ENCODE results near the gene CA14.
"Not testable (repeated sequence)": the region's sequence is repeated elsewhere in the genome, so short reads cannot be mapped to it uniquely, and the experiment has no call there.

The CA14 gene

DNA sequence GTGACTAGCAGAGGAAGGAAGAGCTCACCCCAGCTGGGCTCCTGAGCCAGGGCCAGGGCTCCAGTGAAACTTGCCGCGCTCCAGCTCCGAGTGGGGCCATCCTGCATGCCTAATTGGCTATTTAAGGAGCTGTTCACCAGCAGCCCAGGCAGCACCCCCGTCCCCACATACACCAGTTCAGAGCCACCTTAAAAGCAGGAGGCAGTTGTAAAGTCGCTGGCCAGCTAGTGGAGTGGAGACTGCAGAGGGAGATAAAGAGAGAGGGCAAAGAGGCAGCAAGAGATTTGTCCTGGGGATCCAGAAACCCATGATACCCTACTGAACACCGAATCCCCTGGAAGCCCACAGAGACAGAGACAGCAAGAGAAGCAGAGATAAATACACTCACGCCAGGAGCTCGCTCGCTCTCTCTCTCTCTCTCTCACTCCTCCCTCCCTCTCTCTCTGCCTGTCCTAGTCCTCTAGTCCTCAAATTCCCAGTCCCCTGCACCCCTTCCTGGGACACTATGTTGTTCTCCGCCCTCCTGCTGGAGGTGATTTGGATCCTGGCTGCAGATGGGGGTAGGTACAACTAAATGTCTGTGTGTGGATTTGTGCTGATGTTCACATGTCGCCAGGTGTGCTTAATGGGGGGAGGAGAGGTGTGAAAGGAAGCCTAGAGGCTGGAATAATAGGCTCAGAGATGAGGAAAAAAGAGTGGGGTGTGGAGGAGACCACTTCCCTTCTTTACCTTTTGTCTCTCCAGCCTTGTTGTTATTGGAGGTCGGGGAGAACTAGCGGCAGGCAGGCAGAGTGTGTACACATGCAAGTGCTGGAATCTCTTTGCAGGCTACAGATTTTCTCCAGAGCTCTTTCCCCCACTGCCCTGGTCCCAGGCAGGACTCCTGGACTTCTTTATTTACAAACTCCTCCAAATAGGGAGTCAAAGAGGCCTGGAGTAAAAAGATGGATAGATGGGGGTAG lies at the start of gene CA14:
Gene CA14 (plus strand): TSS at position 151 of the 962 bp plus-strand sequence. CDS start 355 bp downstream, at position 506.
- DNase-seq: no peak

DNA sequence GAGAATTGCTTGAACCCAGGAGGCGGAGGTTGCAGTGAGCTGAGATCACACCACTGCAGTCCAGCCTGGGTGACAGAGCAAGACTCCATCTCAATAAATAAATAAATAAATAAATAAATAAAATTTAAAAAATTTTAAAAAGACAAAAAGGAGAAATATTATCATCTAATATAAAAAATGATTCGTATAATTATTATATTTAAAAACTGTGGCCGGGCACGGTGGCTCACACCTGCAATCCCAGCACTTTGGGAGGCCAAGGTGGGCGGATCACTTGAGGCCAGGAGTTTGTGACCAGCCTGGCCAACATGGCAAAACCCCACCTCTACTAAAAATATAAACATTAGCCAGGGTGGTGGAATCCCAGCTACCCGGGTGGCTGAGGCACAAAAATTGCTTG lies 49.1 kb upstream of the CA14 start:
- DNase-seq: not testable (repeated sequence)

DNA sequence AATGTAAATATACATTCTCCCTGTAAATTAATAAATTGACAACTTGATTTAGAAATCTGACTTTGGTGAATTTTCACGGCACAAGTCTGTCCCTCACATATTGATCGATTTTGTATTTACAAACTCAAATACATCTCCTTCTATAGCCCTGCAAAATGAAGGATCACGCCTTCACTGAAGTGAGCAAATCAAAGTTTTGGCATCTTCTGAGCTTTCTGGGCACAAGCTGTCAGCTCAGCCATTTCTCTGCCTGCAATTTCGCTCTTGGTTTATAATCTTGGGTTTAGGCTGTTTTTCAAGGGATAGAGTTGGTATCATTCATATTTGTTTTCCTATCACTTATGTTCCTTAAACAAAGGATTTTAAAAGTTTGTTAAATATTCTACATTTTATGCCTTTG lies 47.5 kb upstream of the CA14 start:
- DNase-seq: no peak

DNA sequence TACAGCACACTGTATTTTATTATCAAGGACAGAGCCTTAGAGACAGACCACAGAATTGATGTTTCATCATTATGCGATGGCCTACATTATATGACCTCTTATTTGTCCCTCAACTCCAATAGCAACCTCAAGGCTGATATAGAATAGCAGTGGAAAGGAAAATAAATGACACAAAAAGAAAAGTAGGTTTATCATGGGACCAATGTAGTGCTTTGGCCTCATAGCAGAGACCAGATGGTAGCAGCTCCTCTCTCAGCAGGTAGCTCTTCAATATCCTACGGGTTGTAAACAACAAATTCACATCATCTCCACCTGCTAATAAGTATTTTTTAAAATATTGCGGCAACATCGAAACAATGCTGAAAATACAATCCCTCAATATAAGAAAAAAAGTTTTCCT lies 46.9 kb upstream of the CA14 start:
- DNase-seq: peak; percentile 10

DNA sequence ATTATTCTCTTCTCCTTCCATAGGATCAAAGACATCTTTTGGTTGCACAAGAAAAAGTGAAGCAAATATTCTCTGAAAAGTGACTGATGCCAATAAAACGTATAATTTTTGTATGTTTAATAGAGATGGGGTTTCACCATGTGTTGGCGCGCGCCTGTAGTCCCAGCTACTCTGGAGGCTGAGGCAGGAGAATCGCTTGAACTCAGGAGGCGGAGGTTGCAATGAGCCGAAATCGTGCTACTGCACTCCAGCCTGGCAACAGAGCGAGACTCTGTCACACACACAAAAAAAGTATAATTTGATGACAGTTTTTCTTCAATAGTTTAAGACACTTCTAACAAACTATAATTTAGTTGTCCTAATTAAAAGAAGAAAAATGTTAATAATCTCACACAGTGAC lies 45.5 kb upstream of the CA14 start:
- no peak for DNase-seq

DNA sequence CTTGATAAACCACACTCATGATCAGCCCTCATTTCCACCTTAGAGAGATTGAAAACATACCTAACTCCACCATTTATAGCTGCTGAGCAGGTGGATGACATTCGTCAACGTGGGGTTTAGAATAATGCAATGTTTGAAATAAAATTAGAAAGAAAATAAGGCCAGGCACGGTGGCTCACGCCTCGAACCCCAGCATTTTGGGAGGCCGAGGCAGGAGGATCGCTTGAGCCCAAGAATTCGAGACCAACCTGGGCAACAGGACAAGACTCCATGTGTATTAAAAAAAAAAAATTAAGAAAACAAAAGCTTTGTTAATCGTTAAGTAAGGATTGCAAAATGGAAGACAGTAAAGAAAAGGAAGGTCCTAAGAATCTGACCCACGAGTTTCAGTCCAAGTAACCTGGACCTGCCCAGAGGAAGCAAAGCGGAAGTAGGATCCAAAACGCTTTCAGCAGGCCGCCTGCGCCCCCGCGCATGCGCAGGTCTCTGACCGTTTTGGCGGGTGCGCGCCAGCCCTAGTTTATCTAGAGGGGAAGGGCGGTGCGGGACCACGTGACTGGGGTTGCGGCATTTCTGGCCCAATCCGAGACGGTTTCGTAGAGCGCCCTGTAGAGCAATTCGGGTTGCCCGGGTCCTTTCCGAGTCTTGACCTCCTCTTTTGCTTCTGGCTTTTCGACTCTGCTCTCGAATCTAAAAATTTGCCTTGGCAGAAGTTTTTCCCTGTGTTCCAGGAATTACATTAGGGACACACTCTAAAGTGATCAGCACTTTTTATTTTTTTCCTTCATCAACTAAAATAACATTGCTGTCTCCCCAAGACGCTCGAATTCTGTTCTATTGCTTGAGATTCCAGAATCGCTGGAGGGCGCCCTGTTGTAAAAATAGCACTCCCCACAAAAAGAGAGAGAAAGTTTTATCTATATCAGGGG lies 44.1 kb upstream of the CA14 start:
- peak; percentile 94 for DNase-seq

DNA sequence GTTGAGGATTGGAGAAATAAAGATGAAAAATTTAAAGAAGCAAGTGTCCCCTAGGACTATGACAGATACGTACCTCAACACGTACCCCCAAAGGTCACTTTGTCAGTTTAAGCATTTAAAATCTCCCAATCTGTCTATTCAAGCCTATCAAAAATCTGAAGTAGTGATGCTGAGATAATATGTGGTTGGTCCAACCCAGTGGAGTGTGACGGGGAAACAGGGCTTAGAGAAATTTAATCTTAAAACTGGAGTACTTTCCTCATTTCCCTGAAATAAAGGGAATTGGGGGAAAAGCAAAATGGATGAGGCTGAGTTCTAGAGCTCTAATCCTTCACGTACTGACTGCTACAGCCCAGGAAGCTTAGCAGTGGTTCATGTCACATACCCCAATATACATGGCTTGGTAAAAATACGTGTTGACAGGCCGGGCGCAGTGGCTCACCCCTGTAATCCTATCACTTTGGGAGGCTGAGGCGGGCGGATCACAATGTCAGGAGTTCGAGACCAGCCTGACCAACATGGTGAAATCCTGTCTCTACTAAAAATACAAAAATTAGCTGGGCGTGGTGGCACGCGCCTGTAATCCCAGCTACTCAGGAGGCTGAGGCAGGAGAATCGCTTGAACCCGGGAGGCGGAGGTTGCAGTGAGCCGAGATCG lies 43.3 kb upstream of the CA14 start:
- not testable (repeated sequence) for DNase-seq

DNA sequence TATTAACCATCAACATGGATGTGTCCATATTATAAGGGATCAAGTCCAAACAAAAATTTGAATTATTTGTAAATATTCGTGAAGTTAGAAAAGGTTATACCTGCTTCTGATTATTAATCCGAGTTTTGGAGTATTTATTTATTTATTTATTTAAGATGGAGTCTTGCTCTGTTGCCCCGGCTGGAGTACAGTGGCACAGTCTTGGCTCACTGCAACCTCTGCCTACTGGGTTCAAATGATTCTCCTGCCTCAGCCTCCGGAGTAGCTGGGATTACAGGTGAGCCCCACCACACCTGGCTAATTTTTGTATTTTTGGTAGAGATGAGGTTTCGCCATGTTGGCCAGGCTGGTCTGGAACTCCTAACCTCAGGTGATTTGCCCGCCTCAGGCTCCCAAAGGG lies 41.7 kb upstream of the CA14 start:
- not testable (repeated sequence) for DNase-seq

DNA sequence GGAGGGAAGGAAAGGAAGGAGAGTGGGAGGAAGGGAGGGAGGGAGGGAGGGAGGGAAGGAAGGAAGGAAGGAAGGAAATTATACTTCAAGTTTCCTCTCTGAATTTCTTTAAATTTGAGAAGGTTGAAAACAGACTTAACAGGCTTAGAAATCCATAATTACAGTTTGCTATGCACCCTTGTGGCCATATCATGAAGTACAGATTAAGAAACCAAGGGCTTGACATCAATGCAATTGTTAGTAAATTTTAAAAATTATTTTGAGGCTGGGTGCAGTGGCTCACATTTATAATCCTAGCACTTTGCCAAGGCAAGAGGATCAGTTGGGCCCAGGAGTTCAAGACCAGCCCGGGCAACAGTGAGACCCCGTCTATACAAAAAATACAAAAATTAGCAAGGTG lies 36.0 kb upstream of the CA14 start:
- no peak for DNase-seq

DNA sequence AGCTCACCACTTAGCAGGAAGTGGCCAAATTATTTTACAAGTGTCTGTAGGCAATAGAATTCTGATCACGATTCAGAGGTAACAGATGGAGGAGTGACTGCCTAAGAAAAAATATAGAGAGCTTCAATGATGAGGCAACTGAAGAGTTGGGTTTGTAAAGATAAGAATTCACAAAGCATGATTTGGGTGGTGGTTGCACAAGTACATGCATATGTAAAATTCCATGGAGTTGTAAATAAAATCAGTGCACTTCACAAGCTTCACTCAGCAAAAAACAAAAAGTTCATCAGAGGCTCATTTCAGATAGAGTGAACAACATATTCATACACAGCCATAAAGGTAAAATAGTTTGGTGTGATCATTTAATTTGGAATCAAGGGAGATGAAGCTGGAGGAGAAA lies 32.6 kb upstream of the CA14 start:
- no peak for DNase-seq

DNA sequence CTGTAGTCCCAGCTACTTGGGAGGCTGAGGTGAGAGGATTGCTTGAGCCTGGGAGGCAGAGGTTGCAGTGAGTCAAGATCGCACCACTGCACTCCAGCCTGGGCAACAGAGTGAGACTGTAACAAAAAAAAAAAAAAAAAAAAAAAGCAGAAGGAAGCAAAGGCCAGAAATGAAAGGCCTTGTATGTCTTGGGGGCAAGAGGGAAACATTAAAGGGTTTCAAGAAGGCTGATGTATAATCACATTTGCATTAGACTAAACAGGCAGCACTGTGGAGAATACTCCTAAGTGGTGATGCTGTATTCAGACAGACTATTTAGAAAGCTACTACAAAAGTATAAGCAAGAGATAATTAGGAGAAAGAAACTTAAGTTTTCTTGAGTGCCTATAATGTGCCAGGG lies 32.0 kb upstream of the CA14 start:
- no peak for DNase-seq

DNA sequence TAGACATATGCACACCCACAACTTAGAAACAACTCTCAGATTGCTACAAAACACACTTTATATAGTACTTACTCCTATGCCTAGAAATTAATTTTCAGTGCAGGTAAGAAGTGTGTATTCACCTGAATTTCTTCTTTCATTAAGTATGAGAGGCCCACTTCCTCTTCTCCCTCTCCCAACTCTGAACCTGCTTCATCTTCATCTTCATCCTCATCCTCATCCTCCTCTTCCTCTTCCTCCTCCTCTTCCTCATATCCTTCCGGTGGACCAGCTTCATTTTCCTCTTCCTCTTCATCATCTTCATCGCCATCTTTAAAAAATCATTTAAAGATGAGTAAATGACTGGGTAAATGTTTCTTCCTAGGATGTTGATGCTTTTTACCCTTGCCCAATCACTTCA lies 31.1 kb upstream of the CA14 start:
- no peak for DNase-seq

DNA sequence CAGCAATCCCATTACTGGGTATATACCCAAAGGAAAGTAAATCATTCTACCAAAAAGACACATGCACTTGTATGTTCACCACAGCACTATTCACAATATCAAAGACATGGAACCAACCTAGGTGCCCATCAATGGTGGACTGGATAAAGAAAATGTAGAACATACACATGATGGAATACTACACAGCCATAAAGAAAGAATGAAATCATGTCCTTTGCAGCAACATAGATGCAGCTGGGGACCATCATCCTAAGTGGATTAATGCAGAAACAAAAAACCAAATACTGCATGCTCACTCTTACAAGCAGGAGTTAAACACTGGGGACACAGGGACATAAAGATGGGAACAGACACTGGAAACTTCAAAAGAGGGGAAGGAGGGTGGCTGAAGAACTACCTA lies 30.3 kb upstream of the CA14 start:
- DNase-seq: no peak

DNA sequence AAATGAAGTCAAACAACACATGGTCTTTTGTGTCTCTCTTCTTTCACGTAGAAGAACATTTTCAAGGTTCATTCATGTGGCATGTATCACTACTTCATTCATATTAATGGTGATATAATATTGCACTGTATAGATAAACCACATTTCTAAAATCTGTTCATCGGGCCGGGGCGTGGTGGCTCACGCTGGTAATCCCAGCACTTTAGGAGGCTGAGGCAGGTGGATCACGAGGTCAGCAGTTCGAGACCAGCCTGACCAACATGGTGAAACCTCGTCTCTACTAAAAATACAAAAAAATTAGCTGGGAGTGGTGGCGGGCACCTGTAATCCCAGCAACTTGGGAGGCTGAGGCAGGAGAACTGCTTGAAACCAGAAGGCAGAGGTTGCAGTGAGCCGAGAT lies 29.3 kb upstream of the CA14 start:
- DNase-seq: not testable (repeated sequence)

DNA sequence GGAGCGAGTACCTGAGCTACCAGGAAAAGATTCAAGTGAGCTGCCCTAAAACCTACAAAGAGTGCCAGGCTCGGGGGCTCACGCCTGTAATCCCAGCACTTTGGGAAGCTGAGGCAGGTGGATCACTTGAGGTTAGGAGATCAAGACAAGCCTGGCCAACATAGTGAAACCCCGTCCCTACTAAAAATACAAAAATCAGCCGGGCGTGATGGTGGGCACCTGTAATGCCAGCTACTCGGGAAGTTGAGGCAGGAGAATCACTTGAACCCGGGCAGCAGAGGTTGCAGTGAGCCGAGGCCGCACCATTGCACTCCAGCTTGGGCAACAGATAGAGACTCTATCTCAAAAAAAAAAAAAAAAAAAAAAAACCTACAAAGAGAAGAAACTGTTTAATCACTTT lies 24.7 kb upstream of the CA14 start:
- not testable (repeated sequence) for DNase-seq

DNA sequence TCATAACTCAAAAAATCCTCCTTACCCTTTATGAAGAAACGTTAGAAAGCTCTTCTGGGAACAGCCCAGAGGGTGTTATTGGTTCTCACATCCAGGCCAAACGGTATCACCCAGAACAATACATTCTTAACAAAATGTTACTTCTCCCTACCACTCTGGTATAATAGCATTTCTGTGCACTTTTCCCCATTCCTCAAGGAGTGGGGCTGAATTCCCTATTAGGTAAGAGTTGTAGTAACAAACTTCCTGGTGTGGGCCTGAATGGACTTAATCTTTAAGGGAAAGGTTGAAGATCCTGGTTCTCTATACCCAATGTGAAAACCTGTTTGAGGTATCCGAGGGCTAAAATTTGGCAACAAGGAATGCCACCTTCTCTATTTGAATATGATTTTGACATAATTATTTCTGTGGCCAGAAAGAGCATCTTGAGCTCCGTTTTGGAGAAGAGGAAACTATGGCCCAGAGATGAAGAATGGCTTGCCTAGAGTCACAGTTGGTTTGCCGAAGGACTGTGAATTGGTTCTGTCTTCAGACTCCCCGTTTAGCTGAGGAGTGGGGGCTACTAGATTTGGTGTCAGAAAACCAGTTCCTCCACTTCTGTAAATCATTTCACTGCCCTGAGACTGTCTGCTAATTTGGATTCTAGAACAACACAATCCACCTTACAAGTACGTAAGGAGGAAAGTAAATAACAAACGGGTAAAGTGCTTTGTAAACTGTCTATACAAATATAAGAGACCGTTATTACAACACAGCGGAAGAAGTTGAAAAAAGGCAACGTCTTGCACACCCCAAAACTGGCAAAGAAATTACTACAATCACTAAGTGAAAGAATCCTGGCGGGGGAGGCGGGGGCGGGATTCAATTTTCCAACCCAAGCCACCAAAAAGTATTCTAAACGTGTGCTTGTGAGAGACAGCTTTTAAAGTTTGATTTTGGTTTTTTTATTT lies 23.9 kb upstream of the CA14 start:
- no peak for DNase-seq

DNA sequence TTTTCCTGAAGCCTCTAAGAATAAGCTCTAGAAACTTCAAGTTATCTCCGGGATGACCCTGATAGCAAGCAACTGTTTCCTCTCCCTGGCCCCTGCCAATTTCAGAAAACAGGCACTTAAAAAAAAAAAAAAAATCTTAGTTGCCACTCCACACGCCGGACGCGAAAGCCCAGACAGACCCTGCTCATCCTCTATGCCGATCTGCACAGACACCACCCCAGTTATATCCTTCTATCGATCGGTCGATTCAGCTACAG lies 23.3 kb upstream of the CA14 start:
- no peak for DNase-seq

DNA sequence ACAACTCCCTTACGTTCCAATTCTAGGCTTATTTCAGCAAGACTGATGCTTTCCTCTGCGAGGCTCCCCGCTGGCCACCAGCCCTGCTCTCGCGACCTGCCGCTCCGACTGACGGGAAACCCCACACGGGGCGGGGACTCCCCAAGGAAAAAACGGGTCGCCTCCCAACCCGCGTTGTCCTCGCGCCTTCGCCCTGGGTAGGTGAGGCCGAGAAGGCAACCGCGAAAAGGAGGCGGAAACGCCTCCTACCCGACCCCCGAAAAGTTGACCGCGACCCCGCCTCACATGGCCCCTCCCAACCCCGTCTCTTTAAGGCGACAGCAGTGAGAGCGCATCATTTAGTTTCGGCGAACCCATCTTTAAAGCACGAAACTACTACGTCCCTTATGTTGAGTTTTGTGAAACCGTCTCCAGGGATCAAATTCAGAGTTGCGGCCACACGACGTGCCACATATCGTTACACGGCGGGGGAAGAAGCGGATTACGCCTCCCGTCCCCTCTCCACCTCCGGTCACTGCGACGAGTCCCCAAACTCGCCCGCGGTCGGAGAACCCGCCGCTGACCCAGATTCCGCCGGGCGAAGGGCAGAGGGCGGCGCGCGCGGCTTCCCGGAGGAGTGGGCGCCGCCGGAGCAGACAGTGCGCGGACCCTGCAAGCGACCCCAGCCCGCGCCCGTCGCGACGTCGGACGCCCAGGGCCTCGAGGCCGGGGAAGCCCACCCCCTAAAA lies 22.8 kb upstream of the CA14 start:
- peak; percentile 62 for DNase-seq

DNA sequence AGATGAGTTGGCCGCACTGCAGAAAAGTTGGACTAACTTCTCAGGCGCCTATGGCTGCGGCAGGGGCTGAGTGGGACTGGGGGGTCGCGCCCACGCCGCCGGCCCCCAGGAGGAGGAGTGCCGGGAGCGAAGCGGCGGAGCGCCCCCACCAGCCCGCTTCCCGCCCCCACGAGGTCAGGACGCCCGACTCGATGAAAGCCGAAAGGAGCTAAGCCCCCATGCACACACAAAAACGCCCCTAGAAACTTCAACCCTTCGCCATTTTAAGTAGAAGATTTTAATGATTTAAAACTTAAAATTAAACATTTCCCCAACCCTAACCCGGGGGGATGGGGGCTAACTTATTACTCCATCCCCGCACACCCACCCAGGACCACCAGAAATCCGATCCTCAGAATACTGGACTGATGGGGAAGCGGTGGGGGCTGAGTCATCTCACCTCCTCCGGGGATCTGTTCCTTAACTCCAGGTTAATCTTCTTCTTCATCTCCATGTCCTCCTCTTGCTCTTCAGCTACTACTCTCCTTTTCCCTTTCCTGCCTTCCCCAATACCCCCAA lies 22.2 kb upstream of the CA14 start:
- DNase-seq: no peak

DNA sequence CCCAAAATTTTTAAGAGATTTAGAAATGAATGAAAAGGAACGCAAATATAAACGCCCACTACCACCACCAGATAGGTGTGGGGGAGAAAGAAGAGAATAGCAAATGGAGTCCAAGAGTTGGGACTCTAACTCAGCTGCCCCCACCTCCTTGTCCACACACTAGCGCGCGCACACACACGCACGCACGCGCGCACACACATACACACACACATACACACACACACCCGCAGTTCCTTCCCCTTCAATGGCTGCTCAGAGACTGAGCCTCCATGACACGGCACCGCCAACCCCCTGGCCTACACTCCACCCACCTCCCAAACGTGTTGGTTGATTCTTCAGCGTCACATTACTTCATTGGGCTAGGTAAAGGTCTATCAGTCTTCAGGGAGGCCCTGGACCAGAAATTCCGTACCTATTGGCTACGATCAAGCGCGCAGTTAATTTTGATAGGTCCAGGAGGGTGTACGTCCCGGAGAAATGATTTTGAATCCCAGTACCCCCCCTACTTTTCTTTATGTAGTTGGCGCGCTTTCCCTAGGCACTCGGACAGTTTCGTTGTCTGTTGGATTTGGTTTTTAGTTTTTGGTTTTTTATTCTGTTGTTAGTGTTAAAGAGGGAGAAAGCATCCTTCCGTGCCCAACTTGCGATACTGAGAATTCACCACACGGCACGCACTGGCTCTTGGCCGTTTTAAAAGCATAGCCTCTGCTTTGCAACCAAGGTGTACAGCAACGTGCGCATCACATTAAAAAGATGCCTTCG lies 21.5 kb upstream of the CA14 start, which contains the start of gene ANP32E:
Gene ANP32E (minus strand): TSS at position 261 of the 762 bp plus-strand sequence. CDS start 326 bp downstream, outside the sequence.
- peak; percentile 100 for DNase-seq
